CD14-positive monocyte (primary cell): ENCODE results near the gene TAF4. TPM values are rescaled to one million over a fixed set of nuclear protein-coding genes. Genes with fewer than 3 reads are reported as not detected.

Source experiments
- DNase-seq, 3 donors: peaks; one replicate each; pipeline ENCODE4 v3.0.0-alpha.2; 2011 to 2022
- H2AFZ ChIP-seq: 2 replicates; pipeline ENCODE4 v1.6.0; 2012; ENCODE audit warnings: mild to moderate bottlenecking, low read depth, low read length, inconsistent platforms; ENCODE audit not compliant: insufficient read depth, poor library complexity, severe bottlenecking
- H3K27ac ChIP-seq, 2 donors: 1 replicate in 1 of 2; 2 replicates in 1 of 2; pipeline ENCODE4 v1.5.1; 2012 to 2013; ENCODE audit warnings: low read length in 2 of 2, control low read depth in 1 of 2, inconsistent platforms in 1 of 2, low read depth in 1 of 2, mild to moderate bottlenecking in 1 of 2
- H3K27me3 ChIP-seq, 2 donors: one replicate each; pipeline versions ENCODE4 v1.6.0 to v1.6.1; 2011 to 2013; ENCODE audit warnings: low read length in 2 of 2; ENCODE audit not compliant: control insufficient read depth in 2 of 2, insufficient read depth in 2 of 2
- H3K36me3 ChIP-seq, 2 donors: replicated peaks in 1 of 2; 1 replicate in 1 of 2; 2 replicates in 1 of 2; pipeline versions ENCODE4 v1.5.1 to v1.6.1; 2012 to 2013; ENCODE audit warnings: low read length in 2 of 2, control low read depth in 1 of 2, inconsistent platforms in 1 of 2, mild to moderate bottlenecking in 1 of 2; ENCODE audit not compliant: insufficient read depth in 2 of 2, control insufficient read depth in 1 of 2
- H3K4me1 ChIP-seq, 2 donors: 1 replicate in 1 of 2; 2 replicates in 1 of 2; pipeline versions ENCODE4 v1.5.1 to v1.6.1; 2012 to 2013; ENCODE audit warnings: low read length in 2 of 2, control low read depth in 1 of 2, inconsistent platforms in 1 of 2, mild to moderate bottlenecking in 1 of 2, moderate library complexity in 1 of 2; ENCODE audit not compliant: insufficient read depth in 2 of 2, control insufficient read depth in 1 of 2
- H3K4me2 ChIP-seq: replicated peaks from 2 replicates; pipeline ENCODE3; 2012; ENCODE audit warnings: low read length, moderate library complexity, mild to moderate bottlenecking; ENCODE audit not compliant: poor library complexity, severe bottlenecking; ENCODE audit errors: extremely low read depth
- H3K4me3 ChIP-seq, 3 experiments: fragments of 200-600 bp in 1 of 3; sonication (generic) in 1 of 3; replicated peaks in 1 of 3; 1 replicate in 2 of 3; 2 replicates in 1 of 3; pipeline ENCODE4 v1.5.1; 2011 to 2013; ENCODE audit warnings: low read length in 3 of 3, mild to moderate bottlenecking in 3 of 3, control low read depth in 2 of 3, low read depth in 2 of 3, inconsistent platforms in 1 of 3, moderate library complexity in 1 of 3
- H3K79me2 ChIP-seq: 2 replicates; pipeline ENCODE4 v1.6.0; 2012; ENCODE audit warnings: mild to moderate bottlenecking, control low read depth, inconsistent platforms, low read length, moderate library complexity; ENCODE audit not compliant: insufficient read depth
- H3K9ac ChIP-seq: 2 replicates; pipeline ENCODE4 v1.6.0; 2017; ENCODE audit warnings: low read length, mild to moderate bottlenecking; ENCODE audit not compliant: insufficient read depth, poor library complexity, severe bottlenecking
- H3K9me3 ChIP-seq, 2 donors: replicated peaks in 1 of 2; 1 replicate in 1 of 2; 2 replicates in 1 of 2; pipeline versions ENCODE4 v1.5.1 to v1.6.1; 2012 to 2013; ENCODE audit warnings: low read length in 2 of 2, control low read depth in 1 of 2; ENCODE audit not compliant: control insufficient read depth in 1 of 2, insufficient read depth in 1 of 2
- H4K20me1 ChIP-seq: 2 replicates; pipeline ENCODE4 v1.6.0; 2012; ENCODE audit warnings: mild to moderate bottlenecking, low read length, control low read depth, moderate library complexity; ENCODE audit not compliant: insufficient read depth
- H3K27ac Mint-ChIP-seq, 7 donors: one replicate each; pipeline ENCODE4 v1.8.0; 2020; ENCODE audit warnings: mild to moderate bottlenecking in 7 of 7, mixed read lengths in 7 of 7, moderate library complexity in 6 of 7, inconsistent platforms in 2 of 7
- H3K27me3 Mint-ChIP-seq, 3 donors: one replicate each; pipeline ENCODE4 v1.8.0; 2021 to 2022; ENCODE audit warnings: low read depth in 3 of 3, mild to moderate bottlenecking in 3 of 3, mixed read lengths in 3 of 3, moderate library complexity in 3 of 3, inconsistent platforms in 1 of 3
- H3K36me3 Mint-ChIP-seq, 2 donors: one replicate each; pipeline ENCODE4 v1.8.0; 2020; ENCODE audit warnings: mixed read lengths in 2 of 2, inconsistent platforms in 1 of 2, mild to moderate bottlenecking in 1 of 2
- H3K4me1 Mint-ChIP-seq: one replicate; pipeline ENCODE4 v1.8.0; 2020; ENCODE audit warnings: mild to moderate bottlenecking, mixed read lengths
- H3K4me3 Mint-ChIP-seq, 2 donors: one replicate each; pipeline ENCODE4 v1.8.0; 2020; ENCODE audit warnings: mild to moderate bottlenecking in 2 of 2, mixed read lengths in 2 of 2, moderate library complexity in 1 of 2
- H3K9me3 Mint-ChIP-seq, 7 donors: one replicate each; pipeline ENCODE4 v1.8.0; 2020 to 2022; ENCODE audit warnings: mixed read lengths in 7 of 7, mild to moderate bottlenecking in 6 of 7, moderate library complexity in 6 of 7, inconsistent platforms in 2 of 7
- WGBS: methylation state at CpG from one replicate; pipeline ENCODE4 v1.1.5; 2013; ENCODE audit warnings: missing lambda C conversion rate; ENCODE audit not compliant: insufficient coverage; 5-methylcytosine and 5-hydroxymethylcytosine counted together
- intact Hi-C, 2 donors: fragments of 100-400 bp; cut with micrococcal nuclease; formaldehyde crosslinking; loops; one replicate each; pipeline versions ENCODE4 v1.15.0 to v1.15.1; 2023
- polyA plus RNA-seq, 3 donors: library from polyadenylated mRNA; depleted of rRNA in 1 of 3; unstranded in 2 of 3; stranded (reverse) in 1 of 3; fragments of 300-500 nt in 2 of 3; fragments of >200 nt in 1 of 3; fragmentation: Illumina TruSeq in 2 of 3; gene quantifications; 1 replicate in 2 of 3; 2 replicates in 1 of 3; pipeline ENCODE4 v1.2.3, GENCODE V29; 2012 to 2021
- TF ChIP-seq, protein P1 (sequence below): fragments of 200-600 bp; IDR thresholded peaks from one replicate; pipeline ENCODE4 v1.8.0; 2022; ENCODE audit warnings: antibody characterized with exemption, mild to moderate bottlenecking

The TAF4 gene
- polyA plus RNA-seq, 3 donors = 0.48 to 14.9 (median 0.99) TPM

DNA sequence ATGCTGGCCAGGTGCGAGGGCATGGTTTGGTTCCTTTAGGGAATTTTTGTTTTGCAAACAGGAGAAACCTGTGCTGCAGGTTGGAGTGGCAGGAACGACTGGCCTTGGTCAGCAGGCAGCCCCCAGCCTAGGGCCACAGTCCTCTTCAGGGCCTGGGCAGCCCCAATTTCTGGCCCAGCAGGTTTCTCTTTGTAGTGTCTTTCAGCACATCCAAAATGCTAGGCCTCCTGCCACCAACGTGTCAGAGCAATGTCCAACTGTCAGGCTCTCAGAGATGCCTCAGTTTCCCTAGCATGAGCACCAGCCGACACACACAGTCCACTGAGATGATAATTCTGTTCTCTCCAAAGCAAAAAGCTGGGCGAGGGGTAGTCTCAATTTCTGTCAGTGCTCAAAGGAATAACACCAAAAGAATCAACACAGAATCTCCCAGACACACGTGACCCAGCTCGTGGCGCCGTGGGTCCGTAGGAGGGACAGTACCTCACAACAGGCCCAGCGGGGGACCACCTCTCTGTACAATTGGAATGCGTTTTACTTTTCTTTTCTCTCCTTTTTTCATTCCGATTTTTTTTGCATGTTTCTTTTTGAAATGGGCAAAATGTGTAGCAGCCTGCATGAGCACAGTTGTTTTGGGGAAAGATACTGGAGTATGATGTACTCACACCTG lies 125.9 kb downstream of the TAF4 start:
- Histone ChIP-seq H3K27ac (no peak overlapping the region), H3K79me2 (no peaks in the 10 kb centered on the region), H4K20me1 (no peaks in the 10 kb centered on the region), H3K4me1 (no peaks in the 10 kb centered on the region), H3K9me3 (peaks cover 0 to 17% of the 10 kb centered on the region in 2 donors), H3K9ac (no peak overlapping the region), H3K36me3 (no peaks in the 10 kb centered on the region), H3K4me3 (no peak overlapping the region), H2AFZ (no peak overlapping the region), H3K27me3 (no peaks in the 10 kb centered on the region), H3K4me2 (no peak overlapping the region)
- 83% methylated on average over 11 of the region's 13 CpGs for WGBS
- H3K9me3 Mint-ChIP-seq = peaks cover 0 to 8% (median 2%) of the 10 kb centered on the region in 7 donors
- H3K27me3 Mint-ChIP-seq = peaks cover 0 to 5% (median 2%) of the 10 kb centered on the region in 3 donors
- intact Hi-C loops = no loop called here
- no peak overlapping the region for H3K27ac Mint-ChIP-seq
- DNase-seq = no peak
- no peaks in the 10 kb centered on the region for H3K36me3 Mint-ChIP-seq
- TF ChIP-seq, protein P1, sequence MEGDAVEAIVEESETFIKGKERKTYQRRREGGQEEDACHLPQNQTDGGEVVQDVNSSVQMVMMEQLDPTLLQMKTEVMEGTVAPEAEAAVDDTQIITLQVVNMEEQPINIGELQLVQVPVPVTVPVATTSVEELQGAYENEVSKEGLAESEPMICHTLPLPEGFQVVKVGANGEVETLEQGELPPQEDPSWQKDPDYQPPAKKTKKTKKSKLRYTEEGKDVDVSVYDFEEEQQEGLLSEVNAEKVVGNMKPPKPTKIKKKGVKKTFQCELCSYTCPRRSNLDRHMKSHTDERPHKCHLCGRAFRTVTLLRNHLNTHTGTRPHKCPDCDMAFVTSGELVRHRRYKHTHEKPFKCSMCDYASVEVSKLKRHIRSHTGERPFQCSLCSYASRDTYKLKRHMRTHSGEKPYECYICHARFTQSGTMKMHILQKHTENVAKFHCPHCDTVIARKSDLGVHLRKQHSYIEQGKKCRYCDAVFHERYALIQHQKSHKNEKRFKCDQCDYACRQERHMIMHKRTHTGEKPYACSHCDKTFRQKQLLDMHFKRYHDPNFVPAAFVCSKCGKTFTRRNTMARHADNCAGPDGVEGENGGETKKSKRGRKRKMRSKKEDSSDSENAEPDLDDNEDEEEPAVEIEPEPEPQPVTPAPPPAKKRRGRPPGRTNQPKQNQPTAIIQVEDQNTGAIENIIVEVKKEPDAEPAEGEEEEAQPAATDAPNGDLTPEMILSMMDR = no peak
- H3K4me1 Mint-ChIP-seq = no peaks in the 10 kb centered on the region
- H3K4me3 Mint-ChIP-seq = no peak overlapping the region

DNA sequence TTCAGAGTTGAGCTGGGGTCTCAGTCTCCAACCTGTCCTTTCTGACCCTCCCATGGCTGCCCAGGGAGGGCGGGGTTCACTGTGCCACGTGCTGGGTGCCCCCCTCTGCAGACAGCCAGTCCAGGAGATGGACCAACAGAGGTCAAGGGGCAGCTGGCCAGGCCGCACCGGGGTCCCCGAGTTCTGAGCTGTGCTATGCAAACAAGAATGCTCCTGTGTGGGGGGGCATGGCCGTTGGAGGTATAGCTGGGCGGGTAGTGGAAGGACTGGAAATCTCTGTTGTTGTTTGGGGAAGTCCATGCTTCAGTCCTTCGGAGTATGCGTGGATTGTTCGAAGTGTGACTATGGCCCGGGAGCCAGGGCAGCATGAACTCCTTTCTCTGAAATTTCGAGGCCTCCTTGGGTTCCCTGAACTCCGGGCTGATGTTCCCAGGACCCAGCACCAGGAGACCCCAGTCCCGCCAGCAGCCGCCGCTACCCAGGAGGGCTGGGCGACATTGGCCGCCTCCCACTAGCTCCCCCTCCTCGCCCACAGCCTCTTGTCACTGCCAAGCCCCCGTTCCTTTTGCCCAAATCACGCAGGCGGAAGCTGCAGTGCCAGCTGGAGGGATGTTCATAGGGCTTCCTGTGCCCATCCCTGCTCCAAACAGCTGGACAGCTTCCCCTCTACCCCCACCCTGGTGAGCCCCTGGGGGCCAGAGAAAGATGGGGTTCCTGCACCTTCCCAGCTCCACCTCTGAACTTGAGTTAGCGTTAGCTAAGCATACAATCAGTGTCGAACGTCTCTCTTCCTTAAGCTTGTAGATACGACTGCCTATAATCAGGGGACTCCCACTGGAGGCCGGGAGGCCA lies 126.6 kb downstream of the TAF4 start:
- no peak overlapping the region for H3K9ac ChIP-seq
- no peak for DNase-seq
- H3K36me3 Mint-ChIP-seq = no peaks in the 10 kb centered on the region
- H3K9me3 Mint-ChIP-seq = peaks cover 0 to 7% (median 2%) of the 10 kb centered on the region in 7 donors
- H3K79me2 ChIP-seq = no peaks in the 10 kb centered on the region
- H3K36me3 ChIP-seq = no peaks in the 10 kb centered on the region
- H3K4me3 Mint-ChIP-seq = no peak overlapping the region
- no peak overlapping the region for H2AFZ ChIP-seq
- H3K4me2 ChIP-seq = no peak overlapping the region
- no peak overlapping the region for H3K27ac ChIP-seq
- H3K27me3 ChIP-seq = no peaks in the 10 kb centered on the region
- no peak overlapping the region for H3K4me3 ChIP-seq
- H4K20me1 ChIP-seq = no peaks in the 10 kb centered on the region
- intact Hi-C loops = no loop called here
- H3K4me1 ChIP-seq = no peaks in the 10 kb centered on the region
- TF ChIP-seq, protein P1 = no peak
- H3K4me1 Mint-ChIP-seq = no peaks in the 10 kb centered on the region
- H3K27me3 Mint-ChIP-seq = peaks cover 0 to 5% (median 2%) of the 10 kb centered on the region in 3 donors
- 89% methylated on average over 20 of the region's 27 CpGs for WGBS
- H3K27ac Mint-ChIP-seq = no peak overlapping the region
- H3K9me3 ChIP-seq = peaks cover 0 to 17% of the 10 kb centered on the region in 2 donors
